ENCODE measurements around the gene SAMD4B.
A peak's percentile ranks its signal among the peaks of the same experiment; 100 is the strongest.
"Not testable (repeated sequence)": the region's sequence is repeated elsewhere in the genome, so short reads cannot be mapped to it uniquely, and the experiment has no call there.

Gene SAMD4B

DNA sequence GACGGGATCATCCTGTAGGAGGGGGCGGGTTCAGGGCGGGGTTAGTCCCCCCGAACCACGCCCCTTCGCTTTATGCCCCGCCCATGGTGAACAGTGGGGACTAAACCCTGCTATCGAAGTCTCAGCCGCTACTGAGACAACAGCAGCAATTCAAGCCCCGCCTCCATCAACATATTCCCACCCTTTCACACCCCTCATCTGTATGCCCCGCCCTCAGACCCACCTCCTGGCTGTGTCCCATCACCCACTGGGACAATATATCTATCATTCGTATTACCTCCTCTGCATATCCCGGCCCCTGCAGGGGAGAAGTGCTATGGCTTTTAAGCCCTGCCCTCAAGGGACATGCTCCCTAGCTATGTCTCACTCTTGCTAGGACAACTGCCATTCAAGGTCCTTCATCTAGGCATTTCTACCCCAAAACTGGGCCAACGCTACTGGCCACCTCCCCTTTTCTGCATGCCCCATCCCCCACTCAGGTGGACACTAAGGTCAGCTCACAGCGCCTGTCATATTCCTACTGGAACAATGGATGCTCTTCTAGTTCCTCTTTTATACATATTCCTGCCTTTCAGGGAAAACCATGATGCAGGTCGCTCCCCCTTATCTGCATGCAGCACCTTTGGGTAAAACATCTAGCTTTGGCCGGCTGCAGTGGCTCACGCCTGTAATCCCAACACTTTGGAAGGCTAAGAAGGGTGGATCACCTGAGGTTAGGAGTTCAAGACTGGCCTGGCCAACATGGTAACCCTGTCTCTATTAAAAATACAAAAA lies 33.5 kb upstream of the SAMD4B start:
- peak overlapping the region; percentile 36 for H3K27ac ChIP-seq
- no peaks in the 10 kb centered on the region for H3K9me3 ChIP-seq
- no peaks in the 10 kb centered on the region for H3K27me3 ChIP-seq
- peaks cover 10% of the 10 kb centered on the region in 2 experiments for H3K4me1 ChIP-seq (ENCODE audit: control insufficient read depth in 1 of 2, insufficient read depth in 1 of 2, low read depth in 1 of 2, low read length in 1 of 2)
- H3K36me3 ChIP-seq = peaks cover 72% of the 10 kb centered on the region
- no peak overlapping the region for H3K4me3 ChIP-seq (ENCODE audit: low read depth in 1 of 2, low read length in 1 of 2)
- TF ChIP-seq, protein P1, sequence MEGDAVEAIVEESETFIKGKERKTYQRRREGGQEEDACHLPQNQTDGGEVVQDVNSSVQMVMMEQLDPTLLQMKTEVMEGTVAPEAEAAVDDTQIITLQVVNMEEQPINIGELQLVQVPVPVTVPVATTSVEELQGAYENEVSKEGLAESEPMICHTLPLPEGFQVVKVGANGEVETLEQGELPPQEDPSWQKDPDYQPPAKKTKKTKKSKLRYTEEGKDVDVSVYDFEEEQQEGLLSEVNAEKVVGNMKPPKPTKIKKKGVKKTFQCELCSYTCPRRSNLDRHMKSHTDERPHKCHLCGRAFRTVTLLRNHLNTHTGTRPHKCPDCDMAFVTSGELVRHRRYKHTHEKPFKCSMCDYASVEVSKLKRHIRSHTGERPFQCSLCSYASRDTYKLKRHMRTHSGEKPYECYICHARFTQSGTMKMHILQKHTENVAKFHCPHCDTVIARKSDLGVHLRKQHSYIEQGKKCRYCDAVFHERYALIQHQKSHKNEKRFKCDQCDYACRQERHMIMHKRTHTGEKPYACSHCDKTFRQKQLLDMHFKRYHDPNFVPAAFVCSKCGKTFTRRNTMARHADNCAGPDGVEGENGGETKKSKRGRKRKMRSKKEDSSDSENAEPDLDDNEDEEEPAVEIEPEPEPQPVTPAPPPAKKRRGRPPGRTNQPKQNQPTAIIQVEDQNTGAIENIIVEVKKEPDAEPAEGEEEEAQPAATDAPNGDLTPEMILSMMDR (IDR thresholded peaks at IDR 0.05) = no peak

DNA sequence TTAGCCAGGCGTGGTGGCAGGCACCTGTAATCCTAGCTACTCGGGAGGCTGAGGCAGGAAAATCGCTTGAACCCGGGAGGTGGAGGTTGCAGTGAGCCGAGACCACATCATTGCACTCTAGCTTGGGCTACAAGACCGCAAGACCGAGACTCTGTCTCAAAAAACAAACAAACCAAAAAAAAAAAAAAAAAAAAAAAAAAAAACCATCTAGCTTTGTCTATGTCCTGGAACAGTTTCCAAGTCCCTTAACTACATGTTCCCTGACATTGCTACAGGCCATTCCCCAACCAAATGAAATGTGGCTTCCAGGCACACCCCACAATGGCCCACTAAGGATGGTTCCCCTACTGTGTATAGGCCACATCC lies 32.9 kb upstream of the SAMD4B start:
- Histone ChIP-seq H3K4me1 (ENCODE audit: control insufficient read depth in 1 of 2, insufficient read depth in 1 of 2, low read depth in 1 of 2, low read length in 1 of 2) (peaks cover 10% of the 10 kb centered on the region in 2 experiments), H3K27ac (peak overlapping the region; percentile 36), H3K36me3 (peaks cover 78% of the 10 kb centered on the region)
- H3K9me3 ChIP-seq; H3K27me3 ChIP-seq; H3K4me3 ChIP-seq (ENCODE audit: low read depth in 1 of 2, low read length in 1 of 2): not testable (repeated sequence)

DNA sequence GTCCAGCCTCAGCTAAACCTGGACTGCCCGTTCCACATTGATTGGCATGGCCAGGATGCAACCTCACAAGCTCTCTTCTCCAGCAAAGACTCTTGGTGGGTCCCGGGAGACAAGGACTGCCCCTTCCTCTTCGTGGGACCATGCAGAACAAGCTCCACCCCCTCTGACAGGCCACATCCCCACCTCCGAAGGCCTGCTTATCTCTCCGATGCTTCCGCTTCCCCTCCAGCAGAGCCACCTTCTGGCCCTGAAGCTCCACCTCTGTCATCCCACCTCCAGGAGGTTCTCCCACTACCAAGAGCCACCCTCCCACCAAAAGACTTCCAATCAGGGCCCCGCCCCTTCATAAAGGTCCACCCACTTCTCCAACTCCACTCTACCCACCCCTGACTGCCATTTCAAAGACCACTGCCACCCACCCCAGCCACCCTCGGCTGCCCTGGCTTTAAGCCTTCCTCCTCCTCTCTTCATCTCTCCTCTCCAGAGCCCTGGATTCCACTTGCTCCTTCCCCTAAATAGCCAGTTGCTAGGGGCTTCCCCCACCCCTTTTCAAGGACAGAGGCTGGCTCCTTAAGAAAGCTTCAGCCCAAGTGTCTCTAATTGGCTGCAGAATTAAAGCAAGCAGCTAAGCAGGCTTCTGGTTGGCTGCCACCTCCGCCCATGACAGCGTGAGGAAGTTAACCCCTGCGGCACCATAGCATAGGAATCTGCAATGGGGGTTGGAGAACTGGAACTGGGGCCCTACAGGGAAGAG lies 31.5 kb upstream of the SAMD4B start:
- no peak overlapping the region for H3K4me3 ChIP-seq (ENCODE audit: low read depth in 1 of 2, low read length in 1 of 2)
- peaks cover 92% of the 10 kb centered on the region for H3K36me3 ChIP-seq
- H3K27me3 ChIP-seq = no peaks in the 10 kb centered on the region
- peaks cover 10% of the 10 kb centered on the region in 2 experiments for H3K4me1 ChIP-seq (ENCODE audit: control insufficient read depth in 1 of 2, insufficient read depth in 1 of 2, low read depth in 1 of 2, low read length in 1 of 2)
- TF ChIP-seq, protein P1 (IDR thresholded peaks at IDR 0.05) = no peak
- H3K9me3 ChIP-seq = no peaks in the 10 kb centered on the region
- peak overlapping the region; percentile 52 for H3K27ac ChIP-seq

DNA sequence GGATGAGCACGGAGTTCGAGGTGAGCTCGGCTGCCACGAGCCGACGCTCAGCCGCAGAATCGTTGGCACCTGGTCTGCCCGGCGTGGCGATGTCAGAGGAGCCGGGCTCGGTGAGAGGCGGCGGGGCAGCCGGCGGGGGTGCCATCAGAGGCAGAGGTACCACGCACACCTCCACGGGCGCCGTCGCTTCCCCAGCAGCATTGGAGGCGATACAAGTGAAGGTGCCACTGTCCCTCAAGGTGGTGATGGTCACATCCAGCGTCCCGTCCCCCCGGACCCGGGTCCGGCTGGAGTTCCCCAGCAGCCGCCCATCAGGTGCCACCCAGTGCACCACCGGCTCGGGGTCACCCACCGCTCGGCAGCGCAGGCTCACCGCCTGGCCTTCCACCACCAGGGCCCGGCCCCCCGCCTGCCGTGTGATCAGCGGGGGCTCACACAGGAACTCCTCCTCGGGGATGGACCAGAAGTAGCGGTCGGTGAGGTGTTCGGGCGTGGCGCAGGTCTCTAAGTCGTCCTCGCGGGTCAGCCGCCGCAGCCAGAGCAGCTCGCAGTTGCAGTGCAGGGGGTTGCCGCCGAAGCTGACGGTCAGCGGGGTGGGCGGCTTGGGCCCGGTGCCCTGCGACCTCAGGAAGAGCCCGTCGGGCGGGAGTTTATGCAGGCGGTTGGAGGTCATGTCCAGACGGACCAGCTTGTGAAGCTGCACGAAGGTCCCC lies 28.0 kb upstream of the SAMD4B start:
- TF ChIP-seq, protein P1 (IDR thresholded peaks at IDR 0.05) = no peak
- Histone ChIP-seq H3K27me3 (no peaks in the 10 kb centered on the region), H3K4me1 (ENCODE audit: control insufficient read depth in 1 of 2, insufficient read depth in 1 of 2, low read depth in 1 of 2, low read length in 1 of 2) (peaks cover 5 to 10% of the 10 kb centered on the region in 2 experiments), H3K36me3 (peaks cover 91% of the 10 kb centered on the region), H3K27ac (no peak overlapping the region), H3K9me3 (no peaks in the 10 kb centered on the region), H3K4me3 (ENCODE audit: low read depth in 1 of 2, low read length in 1 of 2) (no peak overlapping the region)

DNA sequence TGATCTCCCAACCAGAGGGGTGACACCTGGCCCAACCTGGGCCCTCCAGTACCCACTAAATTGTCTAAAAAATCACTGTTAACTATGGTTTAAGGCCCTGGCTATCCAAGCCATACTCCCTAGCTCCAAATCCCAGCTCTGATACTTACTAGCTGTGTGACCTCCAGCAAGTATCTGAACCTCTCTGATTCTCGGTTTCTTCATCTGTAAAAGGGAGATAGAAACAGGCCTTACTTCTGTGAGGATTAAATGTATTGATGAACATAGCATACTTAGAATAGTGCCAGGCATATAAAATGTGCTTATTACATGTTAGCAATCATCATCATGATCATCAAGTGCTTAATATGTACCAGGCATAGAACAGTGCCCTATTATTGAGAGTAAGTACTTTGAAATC lies 26.3 kb upstream of the SAMD4B start:
- Histone ChIP-seq H3K36me3 (peaks cover 74% of the 10 kb centered on the region), H3K27me3 (peaks cover 15% of the 10 kb centered on the region), H3K9me3 (no peaks in the 10 kb centered on the region), H3K27ac (peak overlapping the region; percentile 18), H3K4me1 (ENCODE audit: control insufficient read depth in 1 of 2, insufficient read depth in 1 of 2, low read depth in 1 of 2, low read length in 1 of 2) (peaks cover 4 to 8% of the 10 kb centered on the region in 2 experiments), H3K4me3 (ENCODE audit: low read depth in 1 of 2, low read length in 1 of 2) (no peak overlapping the region)
- TF ChIP-seq, protein P1 (IDR thresholded peaks at IDR 0.05) = no peak
